ENCODE results near the gene SRGAP1. TPM values are rescaled to one million over a fixed set of nuclear protein-coding genes. Genes with fewer than 3 reads are reported as not detected.
A peak's percentile ranks its signal among the peaks of the same experiment; 100 is the strongest.

The SRGAP1 gene
- total RNA-seq, 1 experiment from 2014 or later, result 65.0 TPM

- Mint-ChIP-seq H3K27me3 (ENCODE audit: insufficient read depth, unreplicated experiment) (no peaks in the 10 kb centered on the region), H3K27ac (ENCODE audit: low read depth, unreplicated experiment) (peak overlapping the region; percentile 92), H3K4me1 (ENCODE audit: insufficient read depth, unreplicated experiment) (peaks cover 47% of the 10 kb centered on the region), H3K36me3 (ENCODE audit: insufficient read depth, unreplicated experiment) (no peaks in the 10 kb centered on the region), H3K4me3 (ENCODE audit: unreplicated experiment) (peak overlapping the region; percentile 17), H3K9me3 (ENCODE audit: unreplicated experiment) (no peaks in the 10 kb centered on the region)
- peak; percentile 60 for DNase-seq (ENCODE audit: unreplicated experiment)
- ChIA-PET POLR2A (interaction anchor here (0.7 to 3.8 kb wide), 16 partner anchors 9 to 336 kb away, joined by 3 to 66 read pairs (median 6); partner anchors contain the start of genes KICS2 and SRGAP1), CTCF (interaction anchor here (0.6 to 2.8 kb wide), 13 partner anchors 9 to 354 kb away, joined by 3 to 14 read pairs (median 4); partner anchors contain the start of gene SRGAP1)
- BruUV-seq (replicated peaks), result TSS peak; percentile 90
- TF ChIP-seq, protein P1, sequence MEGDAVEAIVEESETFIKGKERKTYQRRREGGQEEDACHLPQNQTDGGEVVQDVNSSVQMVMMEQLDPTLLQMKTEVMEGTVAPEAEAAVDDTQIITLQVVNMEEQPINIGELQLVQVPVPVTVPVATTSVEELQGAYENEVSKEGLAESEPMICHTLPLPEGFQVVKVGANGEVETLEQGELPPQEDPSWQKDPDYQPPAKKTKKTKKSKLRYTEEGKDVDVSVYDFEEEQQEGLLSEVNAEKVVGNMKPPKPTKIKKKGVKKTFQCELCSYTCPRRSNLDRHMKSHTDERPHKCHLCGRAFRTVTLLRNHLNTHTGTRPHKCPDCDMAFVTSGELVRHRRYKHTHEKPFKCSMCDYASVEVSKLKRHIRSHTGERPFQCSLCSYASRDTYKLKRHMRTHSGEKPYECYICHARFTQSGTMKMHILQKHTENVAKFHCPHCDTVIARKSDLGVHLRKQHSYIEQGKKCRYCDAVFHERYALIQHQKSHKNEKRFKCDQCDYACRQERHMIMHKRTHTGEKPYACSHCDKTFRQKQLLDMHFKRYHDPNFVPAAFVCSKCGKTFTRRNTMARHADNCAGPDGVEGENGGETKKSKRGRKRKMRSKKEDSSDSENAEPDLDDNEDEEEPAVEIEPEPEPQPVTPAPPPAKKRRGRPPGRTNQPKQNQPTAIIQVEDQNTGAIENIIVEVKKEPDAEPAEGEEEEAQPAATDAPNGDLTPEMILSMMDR (IDR thresholded peaks at IDR 0.05; ENCODE audit: unreplicated experiment), result no peak
- intact Hi-C loops (cut with micrococcal nuclease), result loop anchor here (1.0 to 5.0 kb wide), 6 partner anchors 20 to 337 kb away; partner anchors contain the start of genes KICS2 and SRGAP1
These were observed 336.5 kb downstream of the SRGAP1 start for GRCh38 chr12:64180951-64181350.

- peak overlapping the region; percentile 17 for H3K4me3 Mint-ChIP-seq (ENCODE audit: unreplicated experiment)
- BruUV-seq (replicated peaks), result TSS peak; percentile 80
- DNase-seq (ENCODE audit: unreplicated experiment), result peak; percentile 95
- H3K9me3 Mint-ChIP-seq (ENCODE audit: unreplicated experiment), result no peaks in the 10 kb centered on the region
- H3K27ac Mint-ChIP-seq (ENCODE audit: low read depth, unreplicated experiment), result peak overlapping the region; percentile 92
- intact Hi-C loops (cut with micrococcal nuclease), result loop anchor here (1.0 to 5.0 kb wide), 6 partner anchors 21 to 337 kb away; partner anchors contain the start of genes KICS2 and SRGAP1
- H3K36me3 Mint-ChIP-seq (ENCODE audit: insufficient read depth, unreplicated experiment), result no peaks in the 10 kb centered on the region
- CTCF ChIA-PET, result interaction anchor here (0.6 to 2.8 kb wide), 27 partner anchors 9 to 1750 kb away, joined by 3 to 14 read pairs (median 4); partner anchors contain the start of gene SRGAP1
- no peaks in the 10 kb centered on the region for H3K27me3 Mint-ChIP-seq (ENCODE audit: insufficient read depth, unreplicated experiment)
- TF ChIP-seq, protein P1 (IDR thresholded peaks at IDR 0.05; ENCODE audit: unreplicated experiment), result peak; percentile 56
- POLR2A ChIA-PET, result interaction anchor here (0.6 to 3.8 kb wide), 23 partner anchors 8 to 353 kb away, joined by 3 to 66 read pairs (median 5); partner anchors contain the start of genes KICS2 and SRGAP1
- peaks cover 49% of the 10 kb centered on the region for H3K4me1 Mint-ChIP-seq (ENCODE audit: insufficient read depth, unreplicated experiment)
These were observed 337.2 kb downstream of the SRGAP1 start for GRCh38 chr12:64181430-64182291.

GRCh38 chr12:64184216-64184615 lies 339.7 kb downstream of the SRGAP1 start:
- TF ChIP-seq, protein P1 (IDR thresholded peaks at IDR 0.05; ENCODE audit: unreplicated experiment), result no peak
- H3K9me3 Mint-ChIP-seq (ENCODE audit: unreplicated experiment), result no peaks in the 10 kb centered on the region
- H3K4me3 Mint-ChIP-seq (ENCODE audit: unreplicated experiment), result no peak overlapping the region
- CTCF ChIA-PET, result interaction anchor here (0.6 to 1.3 kb wide), 3 partner anchors 11 to 358 kb away, joined by 3 to 4 read pairs (median 3); partner anchors contain the start of gene SRGAP1
- peak overlapping the region; percentile 39 for H3K27ac Mint-ChIP-seq (ENCODE audit: low read depth, unreplicated experiment)
- H3K27me3 Mint-ChIP-seq (ENCODE audit: insufficient read depth, unreplicated experiment), result no peaks in the 10 kb centered on the region
- no peak for DNase-seq (ENCODE audit: unreplicated experiment)
- no peaks in the 10 kb centered on the region for H3K36me3 Mint-ChIP-seq (ENCODE audit: insufficient read depth, unreplicated experiment)
- POLR2A ChIA-PET, result interaction anchor here (0.6 to 1.2 kb wide), 5 partner anchors 14 to 80 kb away, joined by 3 to 5 read pairs (median 3); no protein-coding TSS in a partner anchor
- intact Hi-C loops (cut with micrococcal nuclease), result loop anchor here (5.0 kb wide), 2 partner anchors 52 to 267 kb away; no protein-coding TSS in a partner anchor
- H3K4me1 Mint-ChIP-seq (ENCODE audit: insufficient read depth, unreplicated experiment), result peaks cover 47% of the 10 kb centered on the region
- no TSS peak for BruUV-seq (replicated peaks)

DNA sequence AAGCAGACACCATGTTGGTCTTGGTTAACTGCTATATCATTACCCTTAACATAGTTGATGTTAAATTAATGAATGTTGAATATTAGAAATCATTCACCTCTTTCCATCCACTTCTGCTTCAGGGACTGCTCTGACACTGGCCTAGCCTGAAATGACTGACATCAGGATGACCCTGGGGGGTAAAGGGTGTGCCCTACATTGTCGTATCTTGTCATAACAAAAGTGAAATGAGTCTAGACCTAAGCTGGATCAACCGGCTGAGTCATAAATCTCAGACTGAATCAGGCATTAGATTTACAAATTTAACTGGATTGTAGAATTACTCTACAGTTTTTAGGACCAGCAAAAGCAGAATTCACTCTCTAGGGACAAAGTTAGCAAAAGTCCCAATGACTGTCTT lies 342.3 kb downstream of the SRGAP1 start:
- CTCF ChIA-PET, result interaction anchor here (1.2 kb wide), 2 partner anchors 82 to 343 kb away, joined by 3 read pairs; partner anchors contain the start of gene SRGAP1
- Mint-ChIP-seq H3K27ac (ENCODE audit: low read depth, unreplicated experiment) (peak overlapping the region; percentile 64), H3K4me1 (ENCODE audit: insufficient read depth, unreplicated experiment) (peaks cover 32% of the 10 kb centered on the region), H3K36me3 (ENCODE audit: insufficient read depth, unreplicated experiment) (no peaks in the 10 kb centered on the region), H3K27me3 (ENCODE audit: insufficient read depth, unreplicated experiment) (no peaks in the 10 kb centered on the region), H3K4me3 (ENCODE audit: unreplicated experiment) (no peak overlapping the region), H3K9me3 (ENCODE audit: unreplicated experiment) (no peaks in the 10 kb centered on the region)
- POLR2A ChIA-PET, result interaction anchor here (1.0 to 1.9 kb wide), 9 partner anchors 12 to 342 kb away, joined by 3 to 8 read pairs (median 4); partner anchors contain the start of gene KICS2
- DNase-seq (ENCODE audit: unreplicated experiment), result peak; percentile 40
- intact Hi-C loops (cut with micrococcal nuclease), result no loop called here
- TF ChIP-seq, protein P1 (IDR thresholded peaks at IDR 0.05; ENCODE audit: unreplicated experiment), result no peak
- no TSS peak for BruUV-seq (replicated peaks)
